ENCODE results near the gene TMEM266.

TMEM266 gene

DNA sequence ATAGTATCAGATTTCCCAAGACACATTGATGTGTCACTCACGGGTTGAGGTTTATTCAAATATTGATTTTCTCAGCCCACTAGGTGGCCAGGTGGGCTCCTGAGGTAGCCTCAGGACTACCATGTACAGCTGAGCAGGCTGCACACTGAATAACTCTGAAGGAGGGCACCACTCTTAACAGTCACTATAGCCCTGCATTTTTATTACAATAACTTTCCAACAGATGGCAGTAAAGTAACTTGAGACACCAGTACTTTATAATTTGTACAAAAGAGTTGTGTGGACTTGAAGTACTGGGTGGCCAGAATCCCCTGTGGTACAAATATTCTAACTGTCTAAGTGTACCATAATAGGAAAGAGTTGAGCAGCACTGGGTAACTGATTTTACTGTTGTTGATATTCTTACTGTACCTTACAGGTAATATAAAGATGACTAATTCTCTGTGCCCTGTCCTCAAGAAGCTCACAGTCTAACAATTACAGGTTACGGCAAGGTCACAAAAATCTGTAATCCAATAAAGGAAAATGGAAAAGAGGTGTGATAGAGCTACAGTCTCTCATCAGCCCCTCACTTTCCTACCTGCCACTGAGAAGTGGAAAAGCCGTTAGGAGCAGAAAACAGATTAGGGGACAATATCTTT, 175.5 kb downstream of the TMEM266 start (continued):
- TF ChIP-seq, protein P1, sequence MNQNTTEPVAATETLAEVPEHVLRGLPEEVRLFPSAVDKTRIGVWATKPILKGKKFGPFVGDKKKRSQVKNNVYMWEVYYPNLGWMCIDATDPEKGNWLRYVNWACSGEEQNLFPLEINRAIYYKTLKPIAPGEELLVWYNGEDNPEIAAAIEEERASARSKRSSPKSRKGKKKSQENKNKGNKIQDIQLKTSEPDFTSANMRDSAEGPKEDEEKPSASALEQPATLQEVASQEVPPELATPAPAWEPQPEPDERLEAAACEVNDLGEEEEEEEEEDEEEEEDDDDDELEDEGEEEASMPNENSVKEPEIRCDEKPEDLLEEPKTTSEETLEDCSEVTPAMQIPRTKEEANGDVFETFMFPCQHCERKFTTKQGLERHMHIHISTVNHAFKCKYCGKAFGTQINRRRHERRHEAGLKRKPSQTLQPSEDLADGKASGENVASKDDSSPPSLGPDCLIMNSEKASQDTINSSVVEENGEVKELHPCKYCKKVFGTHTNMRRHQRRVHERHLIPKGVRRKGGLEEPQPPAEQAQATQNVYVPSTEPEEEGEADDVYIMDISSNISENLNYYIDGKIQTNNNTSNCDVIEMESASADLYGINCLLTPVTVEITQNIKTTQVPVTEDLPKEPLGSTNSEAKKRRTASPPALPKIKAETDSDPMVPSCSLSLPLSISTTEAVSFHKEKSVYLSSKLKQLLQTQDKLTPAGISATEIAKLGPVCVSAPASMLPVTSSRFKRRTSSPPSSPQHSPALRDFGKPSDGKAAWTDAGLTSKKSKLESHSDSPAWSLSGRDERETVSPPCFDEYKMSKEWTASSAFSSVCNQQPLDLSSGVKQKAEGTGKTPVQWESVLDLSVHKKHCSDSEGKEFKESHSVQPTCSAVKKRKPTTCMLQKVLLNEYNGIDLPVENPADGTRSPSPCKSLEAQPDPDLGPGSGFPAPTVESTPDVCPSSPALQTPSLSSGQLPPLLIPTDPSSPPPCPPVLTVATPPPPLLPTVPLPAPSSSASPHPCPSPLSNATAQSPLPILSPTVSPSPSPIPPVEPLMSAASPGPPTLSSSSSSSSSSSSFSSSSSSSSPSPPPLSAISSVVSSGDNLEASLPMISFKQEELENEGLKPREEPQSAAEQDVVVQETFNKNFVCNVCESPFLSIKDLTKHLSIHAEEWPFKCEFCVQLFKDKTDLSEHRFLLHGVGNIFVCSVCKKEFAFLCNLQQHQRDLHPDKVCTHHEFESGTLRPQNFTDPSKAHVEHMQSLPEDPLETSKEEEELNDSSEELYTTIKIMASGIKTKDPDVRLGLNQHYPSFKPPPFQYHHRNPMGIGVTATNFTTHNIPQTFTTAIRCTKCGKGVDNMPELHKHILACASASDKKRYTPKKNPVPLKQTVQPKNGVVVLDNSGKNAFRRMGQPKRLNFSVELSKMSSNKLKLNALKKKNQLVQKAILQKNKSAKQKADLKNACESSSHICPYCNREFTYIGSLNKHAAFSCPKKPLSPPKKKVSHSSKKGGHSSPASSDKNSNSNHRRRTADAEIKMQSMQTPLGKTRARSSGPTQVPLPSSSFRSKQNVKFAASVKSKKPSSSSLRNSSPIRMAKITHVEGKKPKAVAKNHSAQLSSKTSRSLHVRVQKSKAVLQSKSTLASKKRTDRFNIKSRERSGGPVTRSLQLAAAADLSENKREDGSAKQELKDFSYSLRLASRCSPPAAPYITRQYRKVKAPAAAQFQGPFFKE (tag by site-specific recombination; IDR thresholded peaks at IDR 0.05; ENCODE audit: borderline replicate concordance), result no peak
- TF ChIP-seq SP7 (tag by site-specific recombination; IDR thresholded peaks at IDR 0.05) (peak; percentile 16; the same call in 1 of the 2 replicates), ZNF792 (tag by site-specific recombination; IDR thresholded peaks at IDR 0.05) (no peak), TCF7L2 (IDR thresholded peaks at IDR 0.05; ENCODE audit: borderline replicate concordance, low read depth, low read length) (no peak), ZBTB8A (tag by site-specific recombination; IDR thresholded peaks at IDR 0.05) (no peak), WT1 (tag by site-specific recombination; IDR thresholded peaks at IDR 0.05) (no peak), ZNF138 (tag by site-specific recombination; IDR thresholded peaks at IDR 0.05; ENCODE audit: borderline replicate concordance) (no peak), ZNF654 (tag by site-specific recombination; IDR thresholded peaks at IDR 0.05; ENCODE audit: low read depth) (peak; percentile 67), ZEB2 (tag by site-specific recombination; IDR thresholded peaks at IDR 0.05) (no peak), ZNF426 (tag by site-specific recombination; IDR thresholded peaks at IDR 0.05) (no peak), ZNF221 (tag by site-specific recombination; IDR thresholded peaks at IDR 0.05; ENCODE audit: borderline replicate concordance) (no peak), SCRT1 (tag by site-specific recombination; IDR thresholded peaks at IDR 0.05; ENCODE audit: borderline replicate concordance) (no peak)

DNA sequence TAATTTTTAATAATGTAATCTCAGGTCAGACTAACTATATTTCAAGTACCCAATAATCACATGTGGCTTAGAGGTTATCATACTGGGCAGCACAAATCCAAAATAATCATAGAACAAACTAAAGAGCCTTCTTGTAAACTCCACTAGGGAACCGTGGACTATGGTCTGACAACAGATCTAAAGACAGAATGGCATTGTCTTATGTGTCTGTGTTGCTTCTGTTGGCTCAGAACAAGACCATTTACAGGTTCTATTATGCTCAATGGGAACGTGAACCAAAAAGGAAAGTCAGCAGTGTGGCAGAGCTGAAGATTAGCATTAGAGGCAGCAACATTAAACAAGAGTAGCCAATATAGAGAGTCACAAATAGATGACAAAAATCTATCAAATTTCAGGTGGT, 176.6 kb downstream of the TMEM266 start:
- no peak overlapping the region for H3K27ac ChIP-seq (ENCODE audit: extremely low read depth, low read depth, low read length)
- peaks cover 32% of the 10 kb centered on the region for H3K4me1 ChIP-seq (ENCODE audit: control insufficient read depth, insufficient read depth, low read length)
- H3K9me3 ChIP-seq (ENCODE audit: control insufficient read depth, insufficient read depth, low read depth, low read length), result no peaks in the 10 kb centered on the region
- CTCF ChIA-PET, result interaction anchor here (0.7 to 3.6 kb wide), 19 partner anchors 8 to 629 kb away, joined by 3 to 32 read pairs (median 4); no protein-coding TSS in a partner anchor
- H3K36me3 ChIP-seq (ENCODE audit: control insufficient read depth in 2 of 2, insufficient read depth in 1 of 2, low read length in 2 of 2), result peaks cover 0 to 8% of the 10 kb centered on the region in 2 experiments
- TF ChIP-seq IKZF3 (tag by site-specific recombination; IDR thresholded peaks at IDR 0.05), result no peak
- TF ChIP-seq, protein P2, sequence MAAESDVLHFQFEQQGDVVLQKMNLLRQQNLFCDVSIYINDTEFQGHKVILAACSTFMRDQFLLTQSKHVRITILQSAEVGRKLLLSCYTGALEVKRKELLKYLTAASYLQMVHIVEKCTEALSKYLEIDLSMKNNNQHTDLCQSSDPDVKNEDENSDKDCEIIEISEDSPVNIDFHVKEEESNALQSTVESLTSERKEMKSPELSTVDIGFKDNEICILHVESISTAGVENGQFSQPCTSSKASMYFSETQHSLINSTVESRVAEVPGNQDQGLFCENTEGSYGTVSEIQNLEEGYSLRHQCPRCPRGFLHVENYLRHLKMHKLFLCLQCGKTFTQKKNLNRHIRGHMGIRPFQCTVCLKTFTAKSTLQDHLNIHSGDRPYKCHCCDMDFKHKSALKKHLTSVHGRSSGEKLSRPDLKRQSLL (tag by site-specific recombination; IDR thresholded peaks at IDR 0.05), result no peak
- no peak for TF ChIP-seq ZNF473 (tag by site-specific recombination; IDR thresholded peaks at IDR 0.05)
- POLR2A ChIA-PET, result interaction anchor here (3.2 kb wide), 1 partner anchor 100 kb away, joined by 13 read pairs; the partner anchor contains the start of gene ISL2
- H3K4me3 ChIP-seq (ENCODE audit: low read depth, low read length), result no peak overlapping the region

DNA sequence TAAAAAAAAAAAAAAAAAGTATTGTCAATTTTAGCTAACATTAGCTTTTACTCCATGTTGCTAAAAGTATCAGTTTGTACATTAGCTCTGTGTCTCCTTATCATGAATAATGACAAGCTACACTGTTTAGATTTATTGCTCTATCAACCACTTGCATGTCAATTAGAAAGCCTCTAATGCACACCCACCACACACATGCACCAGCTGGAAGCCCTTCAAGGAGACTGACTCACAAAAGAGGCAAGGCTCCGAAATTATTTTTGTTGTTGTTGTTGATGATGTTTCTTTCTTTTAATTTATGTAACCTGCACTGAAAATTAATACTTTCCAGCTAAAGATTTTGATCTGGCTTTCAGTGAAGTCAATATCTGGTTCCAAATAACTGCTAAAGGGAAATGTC, 180.0 kb downstream of the TMEM266 start:
- H3K4me1 ChIP-seq (ENCODE audit: control insufficient read depth, insufficient read depth, low read length), result peaks cover 26% of the 10 kb centered on the region
- no peak overlapping the region for H3K4me3 ChIP-seq (ENCODE audit: low read depth, low read length)
- H3K27ac ChIP-seq (ENCODE audit: extremely low read depth, low read depth, low read length), result no peak overlapping the region
- no peaks in the 10 kb centered on the region for H3K9me3 ChIP-seq (ENCODE audit: control insufficient read depth, insufficient read depth, low read depth, low read length)
- ChIA-PET CTCF (interaction anchor here (0.6 to 1.5 kb wide), 4 partner anchors 11 to 704 kb away, joined by 3 to 5 read pairs (median 4); no protein-coding TSS in a partner anchor), POLR2A (interaction anchor here (0.6 to 2.1 kb wide), 3 partner anchors 70 to 601 kb away, joined by 5 to 12 read pairs (median 6); partner anchors contain the start of gene ISL2)
- H3K36me3 ChIP-seq (ENCODE audit: control insufficient read depth in 2 of 2, insufficient read depth in 1 of 2, low read length in 2 of 2), result peaks cover 7 to 11% of the 10 kb centered on the region in 2 experiments; a peak in 2 of 3 replicates
- TF ChIP-seq ZNF626 (tag by site-specific recombination; IDR thresholded peaks at IDR 0.05) (no peak), KLF10 (tag by site-specific recombination; IDR thresholded peaks at IDR 0.05) (peak; percentile 58; the same call in 1 of the 2 replicates), ZNF221 (tag by site-specific recombination; IDR thresholded peaks at IDR 0.05; ENCODE audit: borderline replicate concordance) (no peak), MEIS1 (CRISPR knock-in tag; IDR thresholded peaks at IDR 0.05; ENCODE audit: borderline replicate concordance) (peak; percentile 14; the same call in 1 of the 2 replicates), ZNF302 (tag by site-specific recombination; IDR thresholded peaks at IDR 0.05; ENCODE audit: low read depth) (no peak), ZNF311 (tag by site-specific recombination; IDR thresholded peaks at IDR 0.05; ENCODE audit: borderline replicate concordance) (no peak), ZBTB17 (tag by site-specific recombination; IDR thresholded peaks at IDR 0.05) (0 out of 2 replicates have a peak, but pooled peaks have one; percentile 15), ZBTB7A (tag by site-specific recombination; IDR thresholded peaks at IDR 0.05; ENCODE audit: low read depth) (no peak), ZNF530 (tag by site-specific recombination; IDR thresholded peaks at IDR 0.05; ENCODE audit: low read depth) (no peak), KLF16 (tag by site-specific recombination; IDR thresholded peaks at IDR 0.05) (no peak)
- TF ChIP-seq, protein P3, sequence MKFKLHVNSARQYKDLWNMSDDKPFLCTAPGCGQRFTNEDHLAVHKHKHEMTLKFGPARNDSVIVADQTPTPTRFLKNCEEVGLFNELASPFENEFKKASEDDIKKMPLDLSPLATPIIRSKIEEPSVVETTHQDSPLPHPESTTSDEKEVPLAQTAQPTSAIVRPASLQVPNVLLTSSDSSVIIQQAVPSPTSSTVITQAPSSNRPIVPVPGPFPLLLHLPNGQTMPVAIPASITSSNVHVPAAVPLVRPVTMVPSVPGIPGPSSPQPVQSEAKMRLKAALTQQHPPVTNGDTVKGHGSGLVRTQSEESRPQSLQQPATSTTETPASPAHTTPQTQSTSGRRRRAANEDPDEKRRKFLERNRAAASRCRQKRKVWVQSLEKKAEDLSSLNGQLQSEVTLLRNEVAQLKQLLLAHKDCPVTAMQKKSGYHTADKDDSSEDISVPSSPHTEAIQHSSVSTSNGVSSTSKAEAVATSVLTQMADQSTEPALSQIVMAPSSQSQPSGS (tag by site-specific recombination; IDR thresholded peaks at IDR 0.05; ENCODE audit: low read depth), result no peak
